Ramos (cell line): ENCODE data around the gene NDUFAF3.

Source experiments
- in situ Hi-C: fragments of 300-500 bp; cut with MboI; formaldehyde crosslinking; loops from one replicate; pipeline ENCODE4 v1.14.3; 2022; ENCODE audit warnings: low sequenced_read_pairs; ENCODE audit not compliant: unreplicated experiment

Gene NDUFAF3

GRCh38 chr3:49021813-49022687 lies at the start of gene NDUFAF3:
Gene NDUFAF3, plus strand, starts transcription at chr3:49022121. Its CDS starts 24 bp downstream, at chr3:49022145.
- in situ Hi-C loops, result no loop called here

GRCh38 chr3:48974076-48974864 lies 47.7 kb upstream of the NDUFAF3 start:
- in situ Hi-C loops, result loop anchor here (25.0 kb wide), 1 partner anchor 237 kb away; no protein-coding TSS in a partner anchor

GRCh38 chr3:48979451-48979850 lies 42.5 kb upstream of the NDUFAF3 start:
- in situ Hi-C loops, result no loop called here

GRCh38 chr3:48980295-48980694 lies 41.6 kb upstream of the NDUFAF3 start:
- in situ Hi-C loops, result no loop called here

- in situ Hi-C loops, result no loop called here
Observed at GRCh38 chr3:48982016-48982415, 39.9 kb upstream of the NDUFAF3 start.

- in situ Hi-C loops, result no loop called here
Observed at GRCh38 chr3:48982686-48983085, 39.2 kb upstream of the NDUFAF3 start.

GRCh38 chr3:48983096-48983495 lies 38.8 kb upstream of the NDUFAF3 start:
- in situ Hi-C loops, result no loop called here

GRCh38 chr3:48984663-48985062 lies 37.3 kb upstream of the NDUFAF3 start:
- in situ Hi-C loops, result no loop called here

GRCh38 chr3:48985831-48986376 lies 36.0 kb upstream of the NDUFAF3 start:
- in situ Hi-C loops, result no loop called here

- in situ Hi-C loops, result no loop called here
Observed at GRCh38 chr3:48989126-48989795, 32.7 kb upstream of the NDUFAF3 start.

GRCh38 chr3:48989796-48990635 lies 31.9 kb upstream of the NDUFAF3 start, which contains the start of gene P4HTM:
Gene P4HTM, plus strand, starts transcription at chr3:48990241. Its CDS starts 16 bp downstream, at chr3:48990257.
- in situ Hi-C loops, result no loop called here

- in situ Hi-C loops, result no loop called here
Observed at GRCh38 chr3:48990636-48991469, 31.1 kb upstream of the NDUFAF3 start.

- in situ Hi-C loops, result no loop called here
Observed at GRCh38 chr3:48991851-48992545, 29.9 kb upstream of the NDUFAF3 start.

- in situ Hi-C loops, result no loop called here
Observed at GRCh38 chr3:48993834-48994233, 28.1 kb upstream of the NDUFAF3 start.

GRCh38 chr3:48996640-48997039 lies 25.3 kb upstream of the NDUFAF3 start:
- in situ Hi-C loops, result no loop called here

GRCh38 chr3:48997102-48997635 lies 24.8 kb upstream of the NDUFAF3 start:
- in situ Hi-C loops, result no loop called here

- in situ Hi-C loops, result no loop called here
Observed at GRCh38 chr3:48997714-48998637, 23.9 kb upstream of the NDUFAF3 start.
